HUES6 (cell line): ENCODE data around the gene XAB2.

ENCODE experiments used
- H3K27ac ChIP-seq: 2 replicates; pipeline ENCODE4 v1.7.0; 2013; ENCODE audit warnings: low read depth, mild to moderate bottlenecking, low read length, inconsistent platforms
- H3K27me3 ChIP-seq: 2 replicates; pipeline ENCODE4 v1.6.1; 2013; ENCODE audit warnings: low read length; ENCODE audit not compliant: control insufficient read depth, insufficient read depth
- H3K36me3 ChIP-seq: 2 replicates; pipeline ENCODE4 v1.6.1; 2013; ENCODE audit warnings: low read length; ENCODE audit not compliant: control insufficient read depth, insufficient read depth
- H3K4me1 ChIP-seq: 2 replicates; pipeline ENCODE4 v1.6.1; 2013; ENCODE audit warnings: low read length; ENCODE audit not compliant: control insufficient read depth, insufficient read depth
- H3K4me3 ChIP-seq: 2 replicates; pipeline ENCODE4 v1.5.1; 2013; ENCODE audit warnings: low read depth, low read length
- H3K9ac ChIP-seq: one replicate; pipeline ENCODE4 v1.6.1; 2013; ENCODE audit warnings: mild to moderate bottlenecking, low read length
- H3K9me3 ChIP-seq: 2 replicates; pipeline ENCODE4 v1.6.1; 2013; ENCODE audit warnings: low read depth, low read length; ENCODE audit not compliant: control insufficient read depth, insufficient read depth

XAB2 gene

DNA sequence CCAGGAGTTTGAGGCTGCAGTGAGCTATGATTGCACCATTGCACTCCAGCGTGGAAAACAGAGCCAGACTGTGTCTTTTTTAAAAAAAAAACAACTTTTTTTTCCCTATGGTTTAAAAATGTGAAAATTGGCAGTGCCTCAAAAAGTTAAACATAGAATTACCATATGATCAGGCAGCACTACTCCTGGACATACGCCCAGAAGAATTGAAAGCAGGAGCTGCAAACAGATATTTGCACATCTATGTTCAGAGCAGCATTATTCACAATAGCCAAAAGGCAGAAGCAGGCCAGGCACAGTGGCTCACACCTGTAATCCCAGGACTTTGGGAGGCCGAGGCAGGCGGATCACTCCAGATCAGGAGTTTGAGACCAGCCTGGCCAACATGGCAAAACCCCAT is 35.7 kb upstream of the XAB2 start:
- Histone ChIP-seq H3K9ac (no peak overlapping the region), H3K4me1 (peaks cover 3% of the 10 kb centered on the region; the same call in 1 of the 2 replicates), H3K27me3 (peaks cover 43% of the 10 kb centered on the region), H3K27ac (no peak overlapping the region), H3K9me3 (no peaks in the 10 kb centered on the region), H3K36me3 (no peaks in the 10 kb centered on the region), H3K4me3 (no peak overlapping the region)

DNA sequence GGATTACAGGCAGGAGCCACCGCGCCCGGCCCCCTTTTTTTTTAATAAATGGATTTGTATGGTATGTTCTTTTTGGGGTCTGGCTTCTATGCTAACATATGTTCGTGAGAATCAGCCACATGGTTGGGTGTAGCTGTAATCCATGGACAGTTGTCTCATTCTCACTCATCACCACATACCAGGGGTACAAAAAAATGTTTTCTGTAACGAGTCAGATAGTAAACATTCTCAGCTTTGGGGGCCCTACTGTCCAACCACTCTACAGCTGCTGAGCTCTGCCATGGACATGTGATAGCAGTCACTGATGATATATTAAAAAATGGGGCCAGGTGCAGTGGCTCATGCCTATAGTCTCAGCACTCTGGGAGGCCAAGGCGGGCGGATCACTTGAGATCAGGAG is 34.4 kb upstream of the XAB2 start:
- no peaks in the 10 kb centered on the region for H3K36me3 ChIP-seq
- H3K4me1 ChIP-seq: no peaks in the 10 kb centered on the region
- no peaks in the 10 kb centered on the region for H3K9me3 ChIP-seq
- H3K27ac ChIP-seq: no peak overlapping the region
- H3K4me3 ChIP-seq: no peak overlapping the region
- H3K9ac ChIP-seq: no peak overlapping the region
- peaks cover 32% of the 10 kb centered on the region for H3K27me3 ChIP-seq

DNA sequence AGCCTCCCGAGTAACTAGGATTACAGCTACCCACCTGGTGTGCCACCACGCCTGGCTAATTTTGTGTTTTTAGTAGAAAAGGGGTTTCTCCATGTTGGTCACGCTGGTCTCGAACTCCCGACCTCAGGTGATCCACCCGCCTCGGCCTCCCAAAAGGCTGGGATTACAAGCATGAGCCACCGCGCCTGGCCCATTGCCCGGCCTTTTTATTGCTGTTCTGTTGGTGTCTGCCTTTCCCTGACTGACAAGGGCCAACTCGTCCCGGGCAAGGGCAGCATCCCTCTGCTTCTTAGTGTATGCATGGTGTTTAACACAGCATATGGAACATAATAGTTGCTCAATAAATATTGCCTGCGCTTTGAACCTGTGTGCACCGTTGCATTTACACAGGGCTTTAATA is 33.3 kb upstream of the XAB2 start:
- no peaks in the 10 kb centered on the region for H3K4me1 ChIP-seq
- peaks cover 31% of the 10 kb centered on the region; the same call in 1 of the 2 replicates for H3K27me3 ChIP-seq
- H3K27ac ChIP-seq: no peak overlapping the region
- H3K9me3 ChIP-seq: no peaks in the 10 kb centered on the region
- H3K9ac ChIP-seq: no peak overlapping the region
- no peak overlapping the region for H3K4me3 ChIP-seq
- H3K36me3 ChIP-seq: no peaks in the 10 kb centered on the region

DNA sequence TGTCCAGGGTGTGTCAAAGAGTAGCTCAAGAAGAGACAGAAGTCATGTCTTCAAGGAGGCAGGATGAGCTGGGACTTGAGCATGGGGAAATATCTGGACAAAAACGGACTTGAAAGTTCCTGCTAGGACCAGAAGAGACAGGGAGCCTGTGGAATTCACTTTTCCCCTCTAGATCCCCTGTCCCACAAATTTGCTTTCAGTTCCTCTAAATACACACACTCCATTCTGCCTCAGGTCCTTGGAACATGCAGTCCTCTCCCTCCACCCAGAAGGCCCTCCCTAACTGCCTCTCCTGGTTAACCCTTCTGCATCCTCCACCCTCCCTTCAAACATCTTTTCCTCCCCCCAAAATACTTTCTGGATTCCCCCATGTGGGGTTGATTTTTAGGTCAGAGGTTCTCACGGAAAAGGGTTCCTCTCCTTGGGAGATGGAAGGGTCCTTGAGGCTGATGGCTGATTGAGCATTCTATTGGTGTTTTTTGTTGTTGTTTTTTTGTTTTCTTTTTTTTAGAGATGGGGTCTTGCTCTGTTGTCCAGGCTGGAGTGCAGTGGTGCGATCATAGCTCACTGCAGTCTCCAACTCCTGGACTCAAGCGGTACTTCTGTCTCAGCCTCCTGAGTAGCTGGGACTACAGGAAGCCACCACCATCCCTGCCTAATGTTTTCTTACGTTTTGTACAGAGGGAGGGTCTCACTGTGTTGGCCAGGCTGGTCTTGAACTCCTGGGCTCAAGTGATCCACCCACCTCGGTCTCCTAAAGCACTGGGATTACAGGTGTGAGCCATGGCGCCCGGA is 32.6 kb upstream of the XAB2 start:
- Histone ChIP-seq H3K4me3 (no peak overlapping the region), H3K36me3 (no peaks in the 10 kb centered on the region), H3K4me1 (no peaks in the 10 kb centered on the region), H3K27me3 (peaks cover 29% of the 10 kb centered on the region; the same call in 1 of the 2 replicates), H3K9me3 (no peaks in the 10 kb centered on the region), H3K9ac (no peak overlapping the region), H3K27ac (no peak overlapping the region)

DNA sequence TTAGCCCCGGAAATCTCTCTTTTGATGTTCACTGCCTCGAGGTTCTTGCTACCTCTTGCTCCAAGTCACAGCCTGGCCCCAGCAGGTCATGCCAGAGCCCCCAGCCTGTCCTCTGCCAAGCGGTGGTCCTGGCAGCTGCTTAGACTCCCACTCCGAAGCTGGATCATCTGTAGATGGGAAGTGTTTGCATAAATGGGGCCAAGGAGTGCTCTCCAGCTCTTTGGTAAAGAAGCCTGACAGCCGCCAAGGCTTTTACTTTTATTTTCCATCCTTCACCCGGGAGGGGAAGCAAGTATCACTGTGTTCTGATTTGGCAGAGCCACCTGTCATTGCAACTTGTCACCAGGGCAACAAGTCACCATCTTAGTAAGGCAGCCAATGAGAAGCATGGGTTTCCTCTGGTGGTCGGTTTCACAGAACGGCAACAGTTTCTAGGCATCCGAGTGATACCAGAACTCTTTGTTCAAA is 28.9 kb upstream of the XAB2 start:
- Histone ChIP-seq H3K4me3 (no peak overlapping the region), H3K27me3 (peaks cover 25% of the 10 kb centered on the region), H3K4me1 (no peaks in the 10 kb centered on the region), H3K27ac (no peak overlapping the region), H3K9ac (no peak overlapping the region), H3K36me3 (no peaks in the 10 kb centered on the region), H3K9me3 (no peaks in the 10 kb centered on the region)

DNA sequence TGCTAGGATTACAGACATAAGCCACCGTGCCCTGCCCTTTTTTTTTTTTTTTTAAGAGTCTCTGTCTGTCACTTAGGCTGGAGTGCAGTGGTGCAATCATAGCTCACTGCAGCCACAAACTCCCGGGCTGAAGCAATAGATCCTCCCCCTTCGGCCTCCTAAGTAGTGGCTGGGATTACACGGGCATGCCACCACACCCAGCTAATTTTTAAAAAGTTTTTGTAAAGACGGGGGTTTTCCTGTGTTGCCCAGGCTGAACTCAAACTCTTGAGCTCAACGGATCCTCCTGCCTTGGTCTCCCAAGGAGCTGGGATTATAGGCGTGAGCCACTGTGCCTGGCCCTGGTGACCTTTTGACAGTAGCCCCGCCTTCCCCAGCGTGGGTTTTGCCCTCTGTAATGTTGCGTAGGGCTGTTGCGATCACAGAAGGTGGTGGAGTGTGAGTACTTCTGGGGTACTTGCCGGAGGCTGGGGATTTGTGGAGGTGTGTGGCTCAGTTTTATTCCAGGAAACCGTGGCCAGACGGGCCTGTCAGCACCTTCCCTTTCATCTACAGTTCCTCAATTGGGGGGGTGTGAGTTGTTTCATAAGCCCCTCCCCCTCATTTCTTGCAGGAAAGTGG is 27.9 kb upstream of the XAB2 start:
- Histone ChIP-seq H3K36me3 (no peaks in the 10 kb centered on the region), H3K4me3 (no peak overlapping the region), H3K27ac (no peak overlapping the region), H3K9me3 (no peaks in the 10 kb centered on the region), H3K27me3 (peaks cover 31% of the 10 kb centered on the region), H3K4me1 (peaks cover 2% of the 10 kb centered on the region), H3K9ac (no peak overlapping the region)

DNA sequence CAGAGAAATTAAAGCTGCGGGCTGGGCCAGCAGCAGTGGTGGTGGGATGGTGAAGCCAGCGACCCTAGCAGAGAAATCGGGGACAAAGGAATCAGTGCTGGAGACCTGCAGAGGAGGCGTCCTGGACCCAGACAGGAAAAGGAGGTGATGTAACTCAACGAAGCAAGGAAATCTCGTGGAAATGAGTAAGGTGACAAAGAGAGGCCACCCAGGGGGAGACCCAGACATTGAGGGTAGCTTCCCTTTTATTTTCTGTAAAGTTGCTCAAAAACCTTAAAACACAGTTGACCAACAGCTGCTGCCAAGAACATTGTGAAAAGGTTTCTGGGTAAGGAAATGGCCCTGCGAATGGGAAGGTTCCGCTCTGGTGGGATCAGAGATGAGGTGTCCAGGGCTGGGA is 26.2 kb upstream of the XAB2 start:
- no peaks in the 10 kb centered on the region for H3K36me3 ChIP-seq
- no peak overlapping the region for H3K9ac ChIP-seq
- no peak overlapping the region for H3K27ac ChIP-seq
- no peaks in the 10 kb centered on the region for H3K9me3 ChIP-seq
- peaks cover 4% of the 10 kb centered on the region for H3K4me1 ChIP-seq
- H3K4me3 ChIP-seq: no peak overlapping the region
- peaks cover 34% of the 10 kb centered on the region for H3K27me3 ChIP-seq

DNA sequence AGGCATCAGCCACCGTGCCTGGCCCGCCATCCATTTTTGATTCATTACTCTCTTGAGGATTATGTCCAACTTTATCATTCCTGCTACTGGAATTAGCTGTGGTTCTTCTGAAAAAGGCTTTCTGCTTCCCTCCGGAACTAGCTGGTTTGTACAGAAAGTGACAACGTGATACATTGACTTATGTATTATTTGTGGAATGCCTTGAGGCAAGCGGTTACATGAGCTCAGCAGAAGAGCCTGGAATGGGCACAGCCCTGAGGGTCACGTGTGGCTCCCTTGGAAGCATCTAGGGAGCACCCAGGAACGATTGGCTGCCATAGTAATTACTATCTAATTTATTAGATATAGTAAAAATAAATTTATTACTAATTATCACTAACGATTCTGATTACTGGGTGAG is 25.1 kb upstream of the XAB2 start:
- H3K27me3 ChIP-seq: peaks cover 40% of the 10 kb centered on the region
- no peak overlapping the region for H3K4me3 ChIP-seq
- H3K36me3 ChIP-seq: no peaks in the 10 kb centered on the region
- no peak overlapping the region for H3K27ac ChIP-seq
- no peaks in the 10 kb centered on the region for H3K9me3 ChIP-seq
- no peak overlapping the region for H3K9ac ChIP-seq
- H3K4me1 ChIP-seq: peaks cover 4% of the 10 kb centered on the region

DNA sequence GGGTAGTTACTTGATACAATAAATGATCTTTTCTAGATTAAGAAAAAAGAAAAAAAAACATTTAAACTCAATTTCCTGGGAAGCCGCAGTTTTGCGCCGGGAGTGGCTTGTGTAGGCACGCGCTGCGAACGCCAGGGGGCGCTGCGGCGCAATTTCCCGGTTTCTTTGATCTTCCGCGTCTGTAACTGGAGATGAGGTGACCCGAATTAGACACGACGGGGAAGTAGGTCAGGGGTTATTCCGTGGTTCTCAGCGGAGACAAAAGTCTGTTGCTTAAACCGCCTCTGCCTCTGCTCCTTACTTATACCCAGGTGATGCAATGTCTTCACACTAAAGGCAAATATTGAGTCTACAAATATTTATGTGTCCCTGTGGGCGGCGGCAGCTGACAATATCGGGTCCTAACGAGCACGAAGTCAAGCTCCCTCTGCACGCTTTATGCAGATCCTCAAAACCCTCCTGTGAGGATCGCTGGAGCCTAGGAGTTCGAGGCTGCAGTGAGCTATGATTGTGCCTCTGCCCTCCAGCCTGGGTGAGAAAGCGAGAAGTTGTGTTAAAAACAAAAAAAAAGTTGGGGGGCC is 22.8 kb upstream of the XAB2 start:
- Histone ChIP-seq H3K9ac (no peak overlapping the region), H3K4me3 (peak overlapping the region; percentile 49), H3K27ac (no peak overlapping the region)

DNA sequence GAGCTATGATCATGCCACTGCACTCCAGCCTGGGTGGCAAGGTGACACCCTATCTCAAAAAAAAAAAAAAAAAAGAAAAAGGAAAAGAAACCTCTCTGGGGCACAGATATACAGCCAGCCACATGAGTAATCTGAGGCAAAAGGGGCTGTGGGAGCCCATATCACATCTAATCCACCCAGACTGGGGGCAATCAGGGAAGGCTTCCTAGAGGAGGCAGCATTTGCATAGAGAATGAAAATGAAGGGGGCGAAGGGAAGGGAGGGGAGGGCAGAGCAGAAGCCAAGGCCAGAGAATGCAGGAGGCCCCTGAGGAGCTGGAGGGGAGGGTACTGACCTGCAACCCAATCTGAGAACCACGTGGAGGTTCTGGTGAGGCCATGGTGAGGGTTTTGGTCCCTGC is 20.8 kb upstream of the XAB2 start:
- Histone ChIP-seq H3K9me3 (no peaks in the 10 kb centered on the region), H3K4me3 (no peak overlapping the region), H3K36me3 (peaks cover 7% of the 10 kb centered on the region), H3K27ac (no peak overlapping the region), H3K9ac (no peak overlapping the region), H3K27me3 (peaks cover 26% of the 10 kb centered on the region), H3K4me1 (peaks cover 4% of the 10 kb centered on the region)

More for the DNA sequence above, 22.8 kb upstream of the XAB2 start:
- H3K36me3 ChIP-seq: 0 out of 2 replicates have a peak, but pooled peaks cover 3% of the 10 kb centered on the region
- peaks cover 31% of the 10 kb centered on the region for H3K27me3 ChIP-seq
- peaks cover 4% of the 10 kb centered on the region for H3K4me1 ChIP-seq
- H3K9me3 ChIP-seq: no peaks in the 10 kb centered on the region
